Upper lobe of left lung (tissue), 4 donors: ENCODE data around the gene TMEM231.

Source experiments
- POLR2A ChIP-seq, 4 donors: fragments of 450-650 bp; IDR thresholded peaks; one replicate each; pipeline ENCODE4 v1.5.1; 2016 to 2017; ENCODE audit warnings: antibody characterized with exemption in 4 of 4, mild to moderate bottlenecking in 2 of 4
- POLR2AphosphoS5 ChIP-seq, 2 donors: sonication (generic); formaldehyde crosslinking; IDR thresholded peaks; one replicate each; pipeline ENCODE4 v1.5.1; 2017; ENCODE audit warnings: antibody characterized with exemption in 2 of 2
- TF ChIP-seq, protein P1 (sequence below), 6 experiments: fragments of 450-650 bp in 4 of 6; fragments of 200-600 bp in 2 of 6; sonication (generic) in 2 of 6; IDR thresholded peaks; one replicate each; pipeline ENCODE4 v1.5.1; 2016 to 2019; ENCODE audit warnings: antibody characterized with exemption in 6 of 6

DNA sequence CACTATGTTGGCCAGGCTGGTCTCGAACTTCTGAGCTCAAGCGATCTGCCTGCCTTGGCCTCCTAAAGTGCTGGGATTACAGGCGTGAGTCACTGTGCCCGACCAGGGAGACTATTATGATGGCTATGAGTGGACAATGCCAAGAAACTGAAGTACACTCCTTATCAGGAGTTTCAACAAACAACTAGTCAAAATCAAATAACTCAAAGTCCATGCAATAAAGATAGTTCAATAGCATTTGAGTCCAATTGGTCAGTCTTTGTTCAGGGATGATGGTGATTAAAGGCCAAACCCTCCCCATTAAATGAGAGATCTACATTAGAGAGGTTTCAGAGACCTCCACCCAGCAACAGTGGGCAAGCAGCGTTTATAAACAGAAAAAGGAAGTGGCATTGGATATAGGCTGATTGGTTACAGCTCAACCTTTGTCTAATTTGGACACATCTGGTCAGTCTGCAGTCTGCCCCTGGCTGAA is 28.2 kb downstream of the TMEM231 start:
- TF ChIP-seq, protein P1, sequence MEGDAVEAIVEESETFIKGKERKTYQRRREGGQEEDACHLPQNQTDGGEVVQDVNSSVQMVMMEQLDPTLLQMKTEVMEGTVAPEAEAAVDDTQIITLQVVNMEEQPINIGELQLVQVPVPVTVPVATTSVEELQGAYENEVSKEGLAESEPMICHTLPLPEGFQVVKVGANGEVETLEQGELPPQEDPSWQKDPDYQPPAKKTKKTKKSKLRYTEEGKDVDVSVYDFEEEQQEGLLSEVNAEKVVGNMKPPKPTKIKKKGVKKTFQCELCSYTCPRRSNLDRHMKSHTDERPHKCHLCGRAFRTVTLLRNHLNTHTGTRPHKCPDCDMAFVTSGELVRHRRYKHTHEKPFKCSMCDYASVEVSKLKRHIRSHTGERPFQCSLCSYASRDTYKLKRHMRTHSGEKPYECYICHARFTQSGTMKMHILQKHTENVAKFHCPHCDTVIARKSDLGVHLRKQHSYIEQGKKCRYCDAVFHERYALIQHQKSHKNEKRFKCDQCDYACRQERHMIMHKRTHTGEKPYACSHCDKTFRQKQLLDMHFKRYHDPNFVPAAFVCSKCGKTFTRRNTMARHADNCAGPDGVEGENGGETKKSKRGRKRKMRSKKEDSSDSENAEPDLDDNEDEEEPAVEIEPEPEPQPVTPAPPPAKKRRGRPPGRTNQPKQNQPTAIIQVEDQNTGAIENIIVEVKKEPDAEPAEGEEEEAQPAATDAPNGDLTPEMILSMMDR (IDR thresholded peaks at IDR 0.05), result no peak
- TF ChIP-seq POLR2AphosphoS5 (IDR thresholded peaks at IDR 0.05), result no peak
- no peak for TF ChIP-seq POLR2A (IDR thresholded peaks at IDR 0.05)
